Measurements from ENCODE around the gene ABCA4.

Gene ABCA4

GRCh38 chr1:93961906-93962305 is 159.0 kb downstream of the ABCA4 start:
- Mint-ChIP-seq H3K36me3 (ENCODE audit: low read depth) (no peaks in the 10 kb centered on the region), H3K9me3 (peaks cover 9% of the 10 kb centered on the region), H3K27me3 (ENCODE audit: low read depth, poor library complexity) (peaks cover 13% of the 10 kb centered on the region), H3K4me1 (peaks cover 6% of the 10 kb centered on the region), H3K4me3 (no peak overlapping the region), H3K27ac (no peak overlapping the region)
- DNase-seq = no peak
- TF ChIP-seq, protein P1, sequence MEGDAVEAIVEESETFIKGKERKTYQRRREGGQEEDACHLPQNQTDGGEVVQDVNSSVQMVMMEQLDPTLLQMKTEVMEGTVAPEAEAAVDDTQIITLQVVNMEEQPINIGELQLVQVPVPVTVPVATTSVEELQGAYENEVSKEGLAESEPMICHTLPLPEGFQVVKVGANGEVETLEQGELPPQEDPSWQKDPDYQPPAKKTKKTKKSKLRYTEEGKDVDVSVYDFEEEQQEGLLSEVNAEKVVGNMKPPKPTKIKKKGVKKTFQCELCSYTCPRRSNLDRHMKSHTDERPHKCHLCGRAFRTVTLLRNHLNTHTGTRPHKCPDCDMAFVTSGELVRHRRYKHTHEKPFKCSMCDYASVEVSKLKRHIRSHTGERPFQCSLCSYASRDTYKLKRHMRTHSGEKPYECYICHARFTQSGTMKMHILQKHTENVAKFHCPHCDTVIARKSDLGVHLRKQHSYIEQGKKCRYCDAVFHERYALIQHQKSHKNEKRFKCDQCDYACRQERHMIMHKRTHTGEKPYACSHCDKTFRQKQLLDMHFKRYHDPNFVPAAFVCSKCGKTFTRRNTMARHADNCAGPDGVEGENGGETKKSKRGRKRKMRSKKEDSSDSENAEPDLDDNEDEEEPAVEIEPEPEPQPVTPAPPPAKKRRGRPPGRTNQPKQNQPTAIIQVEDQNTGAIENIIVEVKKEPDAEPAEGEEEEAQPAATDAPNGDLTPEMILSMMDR (IDR thresholded peaks at IDR 0.05) = no peak

GRCh38 chr1:93961443-93961842 is 159.5 kb downstream of the ABCA4 start:
- no peak for DNase-seq

GRCh38 chr1:93960641-93961147 is 160.3 kb downstream of the ABCA4 start:
- no peak for DNase-seq
- no peak overlapping the region for H3K27ac Mint-ChIP-seq
- peaks cover 6% of the 10 kb centered on the region for H3K36me3 Mint-ChIP-seq (ENCODE audit: low read depth)
- TF ChIP-seq, protein P1 (IDR thresholded peaks at IDR 0.05) = no peak
- peaks cover 5% of the 10 kb centered on the region for H3K4me1 Mint-ChIP-seq
- H3K4me3 Mint-ChIP-seq = no peak overlapping the region
- H3K27me3 Mint-ChIP-seq (ENCODE audit: low read depth, poor library complexity) = peaks cover 10% of the 10 kb centered on the region
- H3K9me3 Mint-ChIP-seq = peaks cover 22% of the 10 kb centered on the region

More at GRCh38 chr1:93961443-93961842, 159.5 kb downstream of the ABCA4 start:
- H3K27ac Mint-ChIP-seq = no peak overlapping the region
- TF ChIP-seq, protein P1 (IDR thresholded peaks at IDR 0.05) = no peak
- H3K27me3 Mint-ChIP-seq (ENCODE audit: low read depth, poor library complexity) = peaks cover 12% of the 10 kb centered on the region
- no peak overlapping the region for H3K4me3 Mint-ChIP-seq
- peaks cover 5% of the 10 kb centered on the region for H3K4me1 Mint-ChIP-seq
- H3K9me3 Mint-ChIP-seq = peaks cover 14% of the 10 kb centered on the region
- no peaks in the 10 kb centered on the region for H3K36me3 Mint-ChIP-seq (ENCODE audit: low read depth)

DNA sequence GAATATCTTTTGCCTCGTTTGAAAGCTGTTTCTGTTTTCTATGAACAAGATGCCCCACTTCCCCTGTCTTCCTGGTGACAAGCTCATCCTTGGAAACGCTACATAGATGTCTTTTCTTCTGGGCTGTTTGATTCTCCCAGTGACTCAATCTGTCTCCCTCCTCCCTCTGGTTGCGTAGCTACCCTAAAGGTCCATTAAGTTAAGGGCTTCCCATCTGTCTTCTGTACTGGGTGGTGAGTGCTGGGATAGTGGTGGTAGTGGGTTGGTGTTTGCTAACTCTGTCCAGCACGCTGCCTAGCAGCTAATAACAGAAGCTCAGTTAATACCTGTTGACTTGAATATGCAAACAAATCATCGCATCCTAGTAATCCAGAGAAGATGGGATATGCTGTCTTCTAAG is 161.5 kb downstream of the ABCA4 start:
- Mint-ChIP-seq H3K4me1 (peaks cover 5% of the 10 kb centered on the region), H3K4me3 (no peak overlapping the region), H3K27ac (no peak overlapping the region), H3K9me3 (peaks cover 34% of the 10 kb centered on the region), H3K36me3 (ENCODE audit: low read depth) (peaks cover 11% of the 10 kb centered on the region), H3K27me3 (ENCODE audit: low read depth, poor library complexity) (peaks cover 8% of the 10 kb centered on the region)
- no peak for DNase-seq
- TF ChIP-seq, protein P1 (IDR thresholded peaks at IDR 0.05) = no peak

- Mint-ChIP-seq H3K27ac (no peak overlapping the region), H3K4me1 (peaks cover 5% of the 10 kb centered on the region), H3K36me3 (ENCODE audit: low read depth) (peaks cover 11% of the 10 kb centered on the region), H3K27me3 (ENCODE audit: low read depth, poor library complexity) (peaks cover 4% of the 10 kb centered on the region), H3K4me3 (no peak overlapping the region), H3K9me3 (peaks cover 41% of the 10 kb centered on the region)
- TF ChIP-seq, protein P1 (IDR thresholded peaks at IDR 0.05) = no peak
- DNase-seq = no peak
Observed at GRCh38 chr1:93958726-93959100, 162.2 kb downstream of the ABCA4 start.

- Mint-ChIP-seq H3K9me3 (peaks cover 43% of the 10 kb centered on the region), H3K36me3 (ENCODE audit: low read depth) (peaks cover 11% of the 10 kb centered on the region), H3K27me3 (ENCODE audit: low read depth, poor library complexity) (peaks cover 4% of the 10 kb centered on the region), H3K4me1 (peaks cover 5% of the 10 kb centered on the region), H3K4me3 (no peak overlapping the region), H3K27ac (no peak overlapping the region)
- DNase-seq = no peak
- TF ChIP-seq, protein P1 (IDR thresholded peaks at IDR 0.05) = no peak
Observed at GRCh38 chr1:93958032-93958725, 162.8 kb downstream of the ABCA4 start.

Data from nephron progenitor cell (in vitro differentiated cells).